Ovary (tissue), 3 donors: Measurements from ENCODE around the gene FST.

Experiments used
- EP300 ChIP-seq: sonication (generic); formaldehyde crosslinking; IDR thresholded peaks from one replicate; pipeline ENCODE4 v1.6.1; 2017; ENCODE audit warnings: antibody characterized with exemption
- POLR2A ChIP-seq: fragments of 450-650 bp; IDR thresholded peaks from one replicate; pipeline ENCODE4 v1.6.1; 2017; ENCODE audit warnings: antibody characterized with exemption, mild to moderate bottlenecking, moderate library complexity
- TF ChIP-seq, protein P1 (sequence below), 3 donors: fragments of 450-650 bp in 2 of 3; fragments of 200-600 bp in 1 of 3; IDR thresholded peaks; one replicate each; pipeline versions ENCODE4 v1.5.1 to v1.8.0; 2016 to 2022; ENCODE audit warnings: antibody characterized with exemption in 3 of 3, mild to moderate bottlenecking in 1 of 3
- donor health status: DM: no; HTN: no; CAD: no.

DNA sequence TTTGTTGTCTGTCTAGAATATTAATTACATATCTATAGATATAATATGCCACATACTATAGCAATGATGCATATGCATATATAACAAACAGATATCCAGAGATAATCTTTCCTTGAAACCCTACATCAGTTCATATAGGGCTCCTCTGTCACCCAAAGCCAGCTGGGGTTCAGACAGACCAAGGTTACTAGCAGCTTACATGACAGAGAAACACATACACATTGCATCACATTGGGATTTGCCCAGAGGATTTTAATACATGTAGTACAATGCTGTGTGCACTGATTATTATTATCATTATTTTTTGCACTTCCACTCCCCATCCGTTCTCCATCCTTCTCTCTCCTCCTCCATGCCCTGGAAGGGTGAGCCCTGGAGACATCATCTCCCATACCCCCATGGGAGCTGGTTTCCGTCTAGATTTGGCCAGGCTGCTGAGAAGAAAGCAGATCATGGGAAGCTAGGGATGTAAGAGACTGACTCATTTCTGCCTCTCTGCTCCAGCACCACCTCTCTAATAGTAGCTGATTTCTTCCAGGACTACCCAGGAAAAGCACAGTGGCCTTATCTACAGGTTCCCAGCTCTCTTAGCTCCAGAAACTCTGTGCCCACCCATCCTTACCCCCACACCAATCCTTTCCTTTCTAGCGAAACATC lies 23.3 kb downstream of the FST start:
- TF ChIP-seq, protein P1, sequence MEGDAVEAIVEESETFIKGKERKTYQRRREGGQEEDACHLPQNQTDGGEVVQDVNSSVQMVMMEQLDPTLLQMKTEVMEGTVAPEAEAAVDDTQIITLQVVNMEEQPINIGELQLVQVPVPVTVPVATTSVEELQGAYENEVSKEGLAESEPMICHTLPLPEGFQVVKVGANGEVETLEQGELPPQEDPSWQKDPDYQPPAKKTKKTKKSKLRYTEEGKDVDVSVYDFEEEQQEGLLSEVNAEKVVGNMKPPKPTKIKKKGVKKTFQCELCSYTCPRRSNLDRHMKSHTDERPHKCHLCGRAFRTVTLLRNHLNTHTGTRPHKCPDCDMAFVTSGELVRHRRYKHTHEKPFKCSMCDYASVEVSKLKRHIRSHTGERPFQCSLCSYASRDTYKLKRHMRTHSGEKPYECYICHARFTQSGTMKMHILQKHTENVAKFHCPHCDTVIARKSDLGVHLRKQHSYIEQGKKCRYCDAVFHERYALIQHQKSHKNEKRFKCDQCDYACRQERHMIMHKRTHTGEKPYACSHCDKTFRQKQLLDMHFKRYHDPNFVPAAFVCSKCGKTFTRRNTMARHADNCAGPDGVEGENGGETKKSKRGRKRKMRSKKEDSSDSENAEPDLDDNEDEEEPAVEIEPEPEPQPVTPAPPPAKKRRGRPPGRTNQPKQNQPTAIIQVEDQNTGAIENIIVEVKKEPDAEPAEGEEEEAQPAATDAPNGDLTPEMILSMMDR (IDR thresholded peaks at IDR 0.05): no peak
- no peak for TF ChIP-seq POLR2A
- TF ChIP-seq EP300: no peak
